CD4-positive, alpha-beta T cell treated with Interleukin-4 for 1 hour (primary cell): ENCODE results near the gene ABHD2.
"Not testable (repeated sequence)": the region's sequence is repeated elsewhere in the genome, so short reads cannot be mapped to it uniquely, and the experiment has no call there.

Experiments
- DNase-seq, 2 donors: peaks; one replicate each; pipeline ENCODE4 v3.0.0-alpha.2; 2020 to 2022

ABHD2 gene

DNA sequence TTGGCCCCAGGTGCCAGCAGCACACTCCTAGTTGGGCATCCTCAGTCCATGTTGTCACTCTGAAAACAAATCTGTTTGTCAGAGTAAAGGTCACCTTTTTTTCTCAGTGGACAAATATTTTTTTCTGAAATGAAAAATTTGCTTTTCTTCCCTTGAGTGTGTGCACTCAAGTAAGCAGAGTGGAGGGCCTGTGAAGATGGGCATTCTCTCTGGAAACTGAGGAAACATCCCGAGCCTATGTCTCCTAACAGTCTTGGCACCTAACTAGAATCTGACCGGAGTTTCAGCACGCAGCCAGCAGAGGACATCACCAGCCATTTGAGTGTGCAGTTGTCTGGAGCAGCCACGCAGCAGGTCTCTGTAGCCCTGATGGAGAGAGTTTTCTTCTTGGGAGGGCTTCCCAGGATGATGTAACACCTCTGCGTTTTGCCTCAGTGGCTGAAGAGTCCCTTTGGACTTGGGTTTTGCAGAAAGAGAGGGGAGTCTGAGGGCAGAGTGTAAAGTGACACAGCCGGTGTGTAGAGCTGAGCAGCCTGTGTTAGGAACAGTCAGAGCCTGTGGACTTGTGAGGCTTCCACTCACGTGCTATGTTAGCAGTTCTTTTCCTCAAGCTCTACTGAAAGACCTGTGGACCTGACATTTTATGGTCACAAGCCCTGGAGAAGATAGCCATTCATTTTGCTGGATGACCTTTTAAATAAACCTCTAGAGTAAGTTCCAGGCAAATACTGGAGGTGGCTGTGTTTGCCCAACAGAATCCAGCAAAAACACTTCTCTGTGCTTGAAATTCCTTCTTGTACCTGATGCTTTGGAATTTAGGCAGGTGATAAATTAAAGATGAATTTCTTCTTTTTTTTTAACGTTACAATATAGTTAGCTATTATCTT is 51.6 kb downstream of the ABHD2 start:
- no peak for DNase-seq

DNA sequence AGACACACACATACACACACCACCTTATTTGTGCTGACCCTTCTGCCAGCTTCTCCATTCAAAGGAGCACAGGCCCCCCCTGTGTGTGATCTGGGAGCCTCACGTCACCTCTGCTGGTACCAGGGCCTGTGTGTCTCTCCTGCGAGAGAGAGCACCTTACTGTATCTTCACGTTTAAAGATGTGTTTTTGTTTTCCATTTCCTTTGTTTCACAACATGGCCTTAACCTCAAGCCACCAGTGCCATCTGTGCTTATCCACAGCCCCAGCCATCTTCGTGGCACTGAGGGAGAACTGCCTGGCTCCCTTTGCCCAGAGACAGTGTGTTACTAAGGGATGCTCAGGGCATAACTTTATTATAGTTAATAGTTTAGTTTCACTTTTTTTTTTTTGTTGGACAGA is 52.3 kb downstream of the ABHD2 start:
- no peak for DNase-seq

DNA sequence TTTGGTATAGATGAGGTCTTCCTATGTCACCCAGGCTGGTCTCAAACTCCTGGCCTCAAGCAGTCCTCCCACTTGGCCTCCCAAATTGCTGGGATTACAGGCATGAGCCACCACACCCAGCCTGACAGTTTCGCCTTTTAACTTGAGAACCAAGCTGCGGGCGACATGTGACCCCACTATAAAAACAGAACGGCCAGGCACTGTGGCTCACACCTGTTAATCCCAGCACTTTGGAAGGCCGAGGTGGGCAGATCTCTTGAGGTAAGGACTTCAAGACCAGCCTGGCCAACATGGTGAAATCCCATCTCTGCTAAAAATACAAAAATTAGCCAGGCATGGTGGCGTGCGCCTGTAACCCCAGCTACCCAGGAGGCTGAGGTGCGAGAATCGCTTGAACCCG is 52.9 kb downstream of the ABHD2 start:
- DNase-seq: not testable (repeated sequence)

DNA sequence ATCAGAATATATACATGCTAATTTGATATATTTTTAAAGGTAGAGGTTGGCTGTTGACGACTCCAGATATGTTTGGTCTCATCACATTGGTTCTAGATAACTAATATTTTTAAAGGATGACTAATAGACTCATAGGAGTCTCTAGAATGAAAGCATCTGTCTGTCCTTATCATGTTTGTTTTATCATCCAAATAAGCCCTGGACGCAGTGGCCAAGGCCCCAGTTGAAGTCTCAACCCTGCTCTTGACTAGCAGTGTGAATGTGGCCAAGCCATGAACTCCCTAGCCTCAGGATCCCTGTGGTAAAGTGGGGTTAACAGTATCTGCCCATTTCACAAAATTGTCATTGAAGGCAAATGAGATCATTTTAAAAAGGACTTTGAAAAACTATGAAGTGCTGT is 53.6 kb downstream of the ABHD2 start:
- DNase-seq: no peak

DNA sequence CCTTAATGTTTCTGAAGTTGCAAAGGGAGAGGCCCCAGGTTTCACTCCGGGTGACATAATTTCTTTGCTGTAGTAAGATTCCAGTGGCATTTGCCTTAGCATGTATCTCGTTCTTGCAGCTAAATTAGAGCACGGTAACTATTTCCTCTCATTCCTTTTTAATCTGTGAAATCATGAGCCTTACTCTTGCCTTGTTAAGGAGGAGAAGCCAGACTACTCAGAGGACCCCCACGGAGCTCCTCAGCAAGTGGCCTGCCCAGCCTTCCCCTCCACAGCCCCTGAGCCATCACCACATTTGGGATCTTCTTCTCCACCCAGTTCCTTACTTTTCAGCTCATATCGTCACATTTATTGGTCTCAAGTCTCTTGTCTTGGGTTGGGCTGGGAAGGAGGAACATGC is 54.2 kb downstream of the ABHD2 start:
- no peak for DNase-seq

DNA sequence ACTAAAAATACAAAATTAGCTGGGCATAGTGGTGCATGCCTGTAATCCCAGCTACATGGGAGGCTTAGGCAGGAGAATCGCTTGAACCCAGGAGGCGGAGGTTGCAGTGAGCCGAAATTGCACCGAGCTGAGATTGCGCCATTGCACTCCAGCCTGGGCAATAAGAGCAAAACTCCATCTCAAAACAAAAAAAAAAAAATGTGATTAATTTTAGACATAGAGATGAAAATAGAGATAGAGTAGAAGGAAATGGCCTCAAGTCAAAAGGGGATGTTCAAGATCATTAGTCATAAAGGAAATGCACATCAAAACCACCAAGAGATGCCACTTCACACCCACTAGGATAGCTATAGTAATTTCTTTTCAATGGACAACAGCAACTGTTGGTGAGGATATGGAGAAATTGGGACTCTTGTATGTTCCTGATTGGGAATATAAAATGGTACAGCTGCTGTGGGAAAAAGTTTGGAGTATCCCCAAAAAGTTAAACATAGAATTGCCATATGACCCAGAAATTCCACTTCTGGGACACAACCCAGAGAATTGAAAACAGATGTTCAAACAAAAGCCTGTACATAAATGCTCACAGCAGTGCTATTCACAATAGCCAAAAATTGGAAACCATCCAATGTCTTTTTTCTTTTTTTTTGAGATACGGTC is 55.4 kb downstream of the ABHD2 start:
- peak; percentile 17 to 41 for DNase-seq

DNA sequence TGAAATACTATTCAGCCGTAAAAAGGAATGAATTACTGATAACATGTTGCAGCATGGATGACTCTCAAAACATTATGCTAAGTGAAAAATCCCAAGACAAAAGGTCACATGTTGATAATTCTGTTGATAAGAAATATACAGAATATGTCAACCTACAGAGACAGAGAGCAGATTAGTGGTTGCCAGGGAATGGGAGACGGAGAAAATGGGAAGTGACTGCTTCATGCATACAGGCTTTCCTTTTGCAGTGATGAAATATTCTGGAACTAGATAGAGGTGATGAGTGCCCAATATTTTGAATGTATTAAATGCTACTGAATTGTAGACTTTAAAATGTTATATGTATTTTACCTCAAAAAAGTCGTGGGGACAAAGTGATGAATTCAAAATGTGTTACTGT is 56.2 kb downstream of the ABHD2 start:
- no peak for DNase-seq

DNA sequence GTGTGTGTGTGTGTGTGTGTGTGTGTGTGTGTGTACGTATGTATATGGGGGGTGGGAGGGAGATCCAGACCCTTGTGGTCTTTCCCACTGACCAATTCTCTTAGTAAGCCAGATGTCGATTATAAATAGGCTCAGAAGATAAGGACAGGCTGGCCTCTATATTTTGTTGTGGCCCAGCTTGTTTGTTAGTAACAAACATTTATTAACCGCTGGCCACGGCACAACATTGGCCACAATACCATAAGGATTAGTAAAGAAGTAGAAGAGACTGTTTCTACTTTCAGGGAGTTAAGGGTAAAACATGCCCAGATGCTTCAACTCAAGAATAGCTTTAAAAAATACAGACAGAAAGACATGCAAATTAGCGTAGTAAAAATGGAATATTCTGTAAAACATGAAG is 58.1 kb downstream of the ABHD2 start:
- DNase-seq: no peak

DNA sequence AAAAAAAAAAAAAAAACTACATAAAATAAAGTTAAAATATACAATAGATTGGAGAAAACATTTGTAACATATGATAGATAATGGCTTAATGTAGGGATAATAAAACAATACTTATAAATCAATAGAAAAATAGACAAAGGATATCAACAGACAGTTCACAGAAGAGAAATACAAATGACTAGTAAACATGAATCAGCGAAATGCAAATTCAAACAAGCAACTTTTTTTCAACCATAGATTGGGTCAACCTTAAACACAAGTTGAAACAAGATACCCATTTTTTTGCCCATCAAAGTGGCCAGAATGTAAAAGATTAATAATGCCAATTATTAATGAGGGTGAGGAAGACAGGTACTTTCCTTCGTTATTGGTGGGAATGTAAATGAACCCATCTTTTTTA is 59.9 kb downstream of the ABHD2 start:
- no peak for DNase-seq

DNA sequence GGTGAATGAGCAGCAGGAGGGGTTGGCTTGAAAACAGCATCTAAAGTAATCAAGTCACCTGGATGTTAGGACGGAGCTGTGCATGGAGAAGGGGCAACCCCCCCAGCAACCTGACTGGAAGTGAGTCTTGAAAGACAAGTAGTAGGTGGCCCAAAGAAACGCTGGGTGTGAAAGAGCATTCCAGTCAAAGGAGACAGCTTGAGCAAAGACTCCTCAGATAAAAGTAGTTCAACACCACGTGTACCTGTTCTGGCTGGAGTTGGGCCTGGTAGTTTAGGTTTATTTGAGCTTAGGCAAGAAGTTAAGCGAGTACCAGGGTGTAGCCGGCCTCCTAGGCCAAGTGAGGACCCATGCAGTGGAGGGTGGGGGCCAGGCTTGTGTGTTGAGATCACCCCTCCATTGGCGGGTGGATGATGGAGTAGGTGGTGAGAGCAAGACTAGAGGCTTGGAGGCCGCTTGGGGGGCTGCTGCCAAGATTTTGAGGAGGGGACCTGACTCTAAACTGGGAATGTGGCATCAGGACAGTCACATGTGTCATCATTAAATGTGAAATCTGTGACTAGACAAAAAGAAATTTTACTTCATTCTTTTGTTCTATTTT is 61.3 kb downstream of the ABHD2 start:
- no peak for DNase-seq

DNA sequence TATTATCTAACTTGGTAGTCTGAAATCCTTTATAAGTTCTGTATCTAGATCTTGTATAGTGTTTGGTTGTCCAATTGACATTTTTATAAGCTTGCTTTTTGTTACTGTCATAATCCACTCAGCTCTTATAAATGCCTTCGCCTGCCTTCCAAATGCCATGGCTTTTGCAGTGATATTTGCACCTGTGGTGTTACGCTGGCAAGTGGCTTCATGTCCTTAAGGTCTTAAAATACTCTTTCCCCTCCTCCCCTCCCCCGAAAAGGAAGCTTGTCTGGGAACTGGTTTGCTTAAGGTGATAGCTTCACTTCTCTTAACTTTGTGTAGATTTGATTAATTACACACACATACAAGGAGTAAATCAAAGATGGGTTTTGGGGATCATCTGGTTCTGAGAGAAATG is 62.0 kb downstream of the ABHD2 start:
- DNase-seq: no peak

DNA sequence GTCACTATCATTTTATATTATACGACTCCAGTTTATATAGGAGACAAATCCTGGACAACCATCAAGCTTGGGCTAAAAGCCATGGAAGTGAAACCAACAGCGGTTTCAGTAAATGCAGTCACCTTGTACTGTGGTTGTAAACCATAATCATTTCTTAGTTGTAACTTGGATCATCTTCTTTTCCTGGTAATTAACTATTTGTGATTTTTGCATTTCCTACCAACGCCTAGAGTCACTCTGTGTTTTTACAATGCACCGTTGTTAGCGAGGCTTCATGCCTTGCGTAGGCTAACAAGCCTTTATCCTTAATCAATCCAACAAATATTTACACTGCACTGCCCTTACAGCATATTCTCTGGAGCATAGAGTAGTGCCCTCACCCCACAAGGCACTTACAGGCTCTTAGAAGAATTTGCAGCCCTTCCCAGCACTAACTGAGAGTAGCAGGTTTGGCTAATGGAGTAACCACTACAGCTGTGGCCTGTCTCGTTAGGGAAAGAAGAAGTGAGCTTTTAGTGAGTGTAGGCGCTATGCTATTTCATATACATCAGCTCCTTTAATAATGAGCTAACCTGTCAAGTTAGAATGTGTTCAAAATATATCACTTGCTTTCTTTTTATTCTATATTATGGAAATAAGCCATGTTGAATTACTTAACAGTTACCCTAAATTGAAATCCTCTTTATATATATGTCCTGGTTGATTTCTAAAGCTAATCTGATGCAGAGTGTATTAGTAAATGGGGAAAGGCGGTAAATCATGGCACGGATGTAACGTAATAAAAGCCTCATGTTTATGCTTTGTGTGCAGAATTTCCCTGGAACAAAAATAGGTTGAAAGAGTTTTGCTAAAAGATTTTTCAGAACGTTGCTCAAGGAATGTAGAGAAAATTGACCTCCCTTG is 62.8 kb downstream of the ABHD2 start:
- no peak for DNase-seq

DNA sequence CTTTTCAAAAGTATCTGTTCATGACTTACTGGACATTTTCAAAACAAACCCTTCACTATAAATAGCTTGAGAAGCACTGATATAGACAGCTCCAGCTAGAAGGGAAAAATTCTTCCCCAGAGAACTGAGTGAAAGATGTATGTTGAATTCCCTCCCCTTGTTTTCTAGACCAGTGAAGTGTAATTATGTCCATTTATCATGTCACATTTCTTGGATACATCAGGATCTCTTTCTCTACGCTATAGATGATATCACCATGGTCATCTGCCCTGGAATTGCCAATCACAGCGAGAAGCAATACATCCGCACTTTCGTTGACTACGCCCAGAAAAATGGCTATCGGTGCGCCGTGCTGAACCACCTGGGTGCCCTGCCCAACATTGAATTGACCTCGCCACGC is 66.9 kb downstream of the ABHD2 start:
- no peak for DNase-seq

DNA sequence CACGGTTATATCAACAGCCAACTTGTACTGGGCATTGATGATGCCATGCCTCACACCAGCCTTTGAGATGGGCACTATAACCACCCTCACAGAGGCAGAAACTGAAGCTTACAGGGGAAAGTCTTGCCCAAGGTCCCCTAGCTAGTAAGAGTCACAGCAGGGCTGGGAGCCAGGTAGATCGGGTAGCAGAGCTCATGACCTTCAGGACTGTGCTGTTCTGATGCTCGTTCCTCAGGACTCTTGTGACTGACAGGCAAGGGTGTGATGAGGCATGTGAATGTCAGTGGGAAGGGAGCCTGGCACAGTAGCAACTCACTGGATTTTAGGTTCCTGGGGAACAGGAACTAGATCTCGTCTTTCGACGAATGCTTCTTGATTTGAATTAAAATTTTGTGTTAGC is 67.4 kb downstream of the ABHD2 start:
- no peak for DNase-seq

DNA sequence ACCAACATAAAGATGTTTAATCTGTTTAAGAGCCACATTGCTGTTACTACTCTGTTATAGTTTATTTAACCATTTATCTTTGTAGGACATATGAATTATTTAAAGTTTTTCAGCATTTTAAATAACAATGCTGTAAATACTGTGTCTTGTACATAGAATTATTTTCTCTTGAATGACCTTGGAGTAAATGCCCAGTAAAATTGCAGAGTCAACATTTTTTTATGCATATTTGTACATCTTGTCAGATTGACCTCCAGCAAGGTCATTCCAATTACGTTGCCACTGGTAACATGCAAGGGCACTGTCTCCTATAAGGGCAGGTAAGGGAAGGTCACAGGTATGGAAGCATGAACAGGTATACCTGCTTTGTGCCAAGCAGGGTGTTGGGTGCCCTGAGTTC is 68.8 kb downstream of the ABHD2 start:
- DNase-seq: no peak

DNA sequence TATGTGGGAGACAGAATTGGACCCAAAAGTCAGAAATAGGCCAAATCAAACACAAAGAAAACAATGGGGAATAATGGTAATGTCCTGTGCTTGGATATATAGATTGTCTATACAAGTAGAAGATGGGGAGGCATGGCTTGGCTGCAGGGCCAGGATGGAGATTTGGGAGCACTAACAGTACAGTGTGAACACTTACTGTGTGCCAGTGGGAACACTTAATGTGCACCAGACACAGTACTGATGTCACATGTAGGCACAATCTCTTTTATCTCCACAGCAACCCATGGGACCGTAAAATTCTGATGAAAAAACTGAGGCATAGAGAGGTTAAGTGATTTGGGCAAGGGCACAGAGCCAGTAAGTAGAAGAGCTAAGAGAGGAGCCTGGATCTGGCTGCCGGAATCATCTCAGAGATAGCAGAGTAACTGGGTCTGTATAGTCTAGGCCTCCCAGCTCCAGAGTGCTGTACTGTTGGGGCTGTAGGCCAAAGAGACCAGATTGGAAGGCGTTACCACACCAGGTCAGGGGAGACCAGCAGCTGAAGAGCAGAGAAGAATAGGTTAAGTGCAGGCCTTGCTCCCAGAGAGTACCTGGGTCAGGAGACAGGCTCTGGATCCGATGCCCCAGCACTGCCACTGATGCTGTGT is 69.8 kb downstream of the ABHD2 start:
- no peak for DNase-seq

DNA sequence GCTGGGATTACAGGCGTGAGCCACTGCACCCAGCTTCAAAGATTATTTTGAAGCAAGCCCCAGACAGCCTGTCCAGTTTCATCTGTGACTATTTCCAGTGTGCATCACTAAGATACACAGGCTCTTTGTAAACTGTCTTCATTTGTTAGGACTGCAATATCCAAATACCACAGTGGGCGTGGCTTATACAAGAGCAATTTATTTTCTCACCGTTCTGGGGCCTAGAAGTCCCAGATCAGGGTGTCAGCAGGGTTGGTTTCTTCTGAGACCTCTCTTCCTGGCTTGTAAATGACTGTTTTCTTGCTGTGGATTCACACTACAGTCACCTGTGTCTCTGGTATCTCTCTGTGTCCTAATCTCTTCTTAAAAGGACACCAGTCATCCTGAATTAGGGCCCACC is 73.4 kb downstream of the ABHD2 start:
- no peak for DNase-seq

DNA sequence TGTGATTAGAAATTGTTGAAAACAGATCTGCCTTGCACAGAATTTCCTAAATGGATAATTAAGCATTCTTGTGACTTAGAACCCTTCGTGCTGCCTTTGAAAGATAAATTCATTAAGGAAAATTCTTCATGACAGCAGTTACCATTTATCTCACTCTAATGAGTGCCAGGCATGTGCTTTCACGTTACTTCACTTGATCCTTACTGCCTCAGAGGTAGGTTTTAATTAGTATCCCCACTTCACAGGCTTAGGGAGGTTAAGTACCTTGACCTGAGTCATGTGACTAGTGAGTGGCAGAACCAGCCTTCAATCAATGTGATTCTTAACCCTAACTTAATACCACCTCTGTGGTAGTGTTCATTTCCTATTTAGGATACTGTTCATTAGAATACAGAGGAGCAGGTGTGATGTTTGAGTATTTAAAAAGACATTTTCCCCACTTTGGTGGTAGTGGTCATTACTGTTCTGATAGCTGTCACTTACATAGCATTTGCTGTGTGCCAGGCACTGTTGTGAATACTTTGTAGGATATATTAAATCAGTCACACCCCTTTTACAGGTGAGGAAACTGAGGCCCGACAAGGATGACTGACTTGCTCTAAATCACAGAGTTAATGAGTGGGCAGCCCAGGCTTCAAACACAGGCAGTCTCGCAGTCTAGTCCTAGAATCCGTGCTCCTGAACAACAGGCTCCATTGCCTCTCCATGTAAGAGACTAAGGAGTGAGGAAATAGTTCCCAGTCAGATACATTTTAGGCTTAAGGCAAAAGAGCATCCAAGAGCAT is 75.2 kb downstream of the ABHD2 start:
- DNase-seq: no peak

DNA sequence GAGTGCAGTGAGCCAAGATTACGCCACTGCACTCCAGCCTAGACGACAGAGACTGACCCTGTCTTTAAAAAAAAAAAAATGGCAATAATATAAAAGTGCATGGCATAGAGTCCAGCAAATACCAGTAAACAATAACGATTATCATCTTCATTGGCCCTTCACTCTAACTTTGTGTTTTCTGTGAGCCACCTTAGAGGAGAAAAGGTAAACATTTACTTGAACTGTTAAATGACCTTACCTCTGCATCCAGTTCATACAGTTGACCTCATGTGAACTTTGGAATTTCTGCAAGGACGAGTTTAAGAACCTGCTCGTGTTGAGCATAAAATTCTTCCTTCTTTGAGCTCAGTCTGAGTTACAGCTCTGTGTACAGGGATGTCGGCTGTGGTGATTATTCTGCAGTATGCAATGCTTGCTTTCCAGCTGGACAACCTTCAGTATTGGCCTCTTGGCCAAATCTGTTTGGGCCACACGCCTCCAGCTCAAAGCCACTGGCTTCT is 76.5 kb downstream of the ABHD2 start:
- no peak for DNase-seq

DNA sequence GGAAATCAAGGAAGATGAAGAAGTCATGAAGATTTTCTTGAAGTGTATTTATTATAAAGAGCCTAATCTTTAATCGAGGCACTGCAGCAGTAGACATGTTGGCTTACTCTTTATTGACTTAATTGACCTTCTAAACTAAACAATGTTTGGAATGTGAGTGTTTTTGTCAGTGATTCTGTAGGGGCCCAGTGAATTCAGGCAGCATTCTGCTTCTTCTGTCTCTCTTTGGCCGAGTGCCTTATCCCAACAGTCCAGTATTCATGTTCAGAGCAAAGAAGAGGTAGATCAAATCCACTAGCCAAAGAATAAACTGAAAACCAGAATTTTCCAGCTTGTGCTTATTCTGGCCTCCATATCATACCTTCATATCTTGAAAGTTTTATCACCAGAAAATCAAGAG is 77.4 kb downstream of the ABHD2 start:
- DNase-seq: no peak
